HG03045 (cell line): Measurements from ENCODE around the gene RBP5.
"Not testable (repeated sequence)": the region's sequence is repeated elsewhere in the genome, so short reads cannot be mapped to it uniquely, and the experiment has no call there.

Experiments
- ATAC-seq: cut with Tn5 transposase; IDR thresholded peaks from one replicate; pipeline ENCODE4 v1.9.1; 2021; ENCODE audit warnings: mild to moderate bottlenecking, moderate library complexity; ENCODE audit not compliant: unreplicated experiment

Gene RBP5

DNA sequence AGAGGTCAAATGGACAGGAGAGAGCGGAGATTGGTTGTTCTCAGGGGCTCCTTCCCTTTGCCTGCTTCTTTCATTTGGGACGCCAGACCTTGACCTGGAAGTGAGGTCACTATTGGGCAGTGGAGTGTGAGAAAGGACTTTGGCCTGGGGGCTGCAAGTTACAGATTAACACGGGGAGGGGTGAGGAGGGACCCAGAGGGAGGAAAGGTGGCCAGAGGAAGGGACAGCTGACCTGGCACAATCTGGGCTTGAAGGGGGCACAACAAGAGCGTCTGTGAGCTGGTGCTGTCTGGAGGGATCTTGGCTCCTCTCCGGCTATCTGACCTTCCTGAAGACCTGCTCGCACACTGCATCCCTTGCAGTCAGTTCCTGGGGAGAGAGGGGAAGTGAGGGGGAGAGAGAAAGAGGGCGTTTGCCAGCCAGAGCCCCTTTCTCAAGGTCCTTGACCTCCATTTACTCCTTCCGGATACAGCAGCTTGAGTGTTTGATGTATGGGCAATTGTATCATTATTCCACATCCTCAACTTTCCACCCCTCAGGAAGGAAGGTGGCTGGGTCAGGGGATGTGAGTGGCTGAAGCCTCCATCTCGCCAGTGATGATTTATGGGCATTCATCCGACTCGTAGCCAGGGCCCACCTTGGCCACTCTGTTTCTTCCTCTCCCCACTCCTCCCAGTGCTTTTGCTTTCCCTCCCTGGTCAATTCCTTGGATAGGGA lies 4.7 kb downstream of the RBP5 start:
- ATAC-seq: no peak

DNA sequence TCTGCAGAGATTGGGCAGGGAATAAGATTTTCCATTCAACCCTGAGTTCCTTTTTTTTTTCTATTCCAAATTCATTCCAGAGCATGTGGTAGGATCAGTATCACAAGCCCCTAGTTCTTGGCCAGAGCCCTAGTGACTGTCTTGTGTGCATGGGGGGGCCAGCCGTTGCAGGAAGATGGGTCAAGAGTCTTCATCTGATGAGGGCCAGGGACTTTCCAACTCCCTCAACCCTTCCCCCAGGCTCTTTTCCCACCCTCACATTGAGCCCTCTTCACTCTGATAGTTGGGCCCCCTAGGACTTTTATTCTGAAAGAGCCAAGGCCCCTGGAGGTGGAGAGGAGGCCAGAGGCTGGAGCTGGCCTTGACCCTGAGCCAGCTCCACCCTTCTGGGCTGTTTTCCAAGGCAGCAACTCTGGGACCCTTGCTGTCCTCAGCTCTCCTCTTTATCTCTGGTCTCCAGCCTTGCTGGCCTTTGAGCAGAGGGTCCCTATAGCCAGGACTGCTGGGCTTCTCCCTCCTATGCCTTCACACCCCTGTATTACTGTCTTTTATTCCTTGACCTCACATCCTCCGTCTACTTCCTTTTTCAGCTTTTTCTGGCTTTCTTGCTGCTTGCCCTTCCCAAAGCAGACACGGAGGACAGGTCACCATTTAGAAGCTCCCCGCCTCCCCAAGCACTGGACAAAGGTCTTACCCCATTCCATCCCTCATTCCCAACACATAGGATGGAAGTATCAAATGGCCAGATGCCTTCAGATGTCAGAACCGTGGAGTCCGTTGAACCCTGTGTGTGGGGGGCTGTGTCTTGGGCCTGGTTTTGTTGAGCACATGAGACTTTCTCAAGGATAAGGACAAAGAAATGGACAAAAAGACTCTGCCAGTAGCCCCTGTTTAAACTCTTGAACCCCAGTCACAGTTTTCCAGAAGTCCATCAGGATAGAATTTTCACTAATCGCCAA lies 5.6 kb downstream of the RBP5 start:
- no peak for ATAC-seq

DNA sequence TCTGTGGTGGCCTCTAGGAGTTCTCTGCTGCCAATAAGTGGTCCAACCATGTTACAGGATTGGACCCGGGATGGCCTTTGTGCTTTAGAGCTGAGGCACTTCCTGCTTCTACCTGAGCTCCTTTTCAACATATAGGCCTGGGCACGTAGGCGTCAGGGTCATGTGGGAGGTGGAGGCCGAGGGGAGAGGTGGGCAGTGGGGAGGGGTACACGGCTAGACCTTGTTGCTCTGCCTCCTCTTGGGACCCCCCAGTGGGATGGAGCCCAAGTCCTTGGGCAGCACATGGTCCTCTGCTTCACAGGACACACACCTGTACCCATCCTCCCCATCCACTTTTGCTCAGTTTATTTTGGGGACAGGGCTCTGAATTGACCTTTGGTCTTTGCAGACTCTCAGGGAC lies 7.4 kb downstream of the RBP5 start:
- no peak for ATAC-seq

- no peak for ATAC-seq
Observed at GRCh38 chr12:7120166-7120565, 8.5 kb downstream of the RBP5 start.

- ATAC-seq: no peak
Observed at GRCh38 chr12:7118881-7119280, 9.8 kb downstream of the RBP5 start.

DNA sequence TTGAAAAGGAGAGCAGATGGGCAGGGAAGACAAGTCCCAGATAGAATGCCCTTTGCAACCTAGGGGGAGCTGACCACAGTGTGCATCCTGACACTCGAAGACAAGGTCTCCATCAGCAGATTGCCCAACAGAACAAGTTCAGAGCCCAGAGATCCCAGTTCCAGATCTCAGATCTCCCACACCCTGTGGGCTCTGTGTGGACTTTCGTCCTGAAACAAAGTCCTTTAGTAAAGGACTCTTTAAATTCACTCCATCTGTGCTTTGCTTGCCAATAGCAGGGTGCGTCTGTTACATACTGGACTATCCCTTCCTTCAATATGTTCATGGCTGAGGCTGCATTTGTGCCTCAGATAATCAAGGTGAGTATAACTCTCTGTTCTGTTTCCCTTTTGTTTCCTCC lies 11.0 kb downstream of the RBP5 start:
- ATAC-seq: no peak

DNA sequence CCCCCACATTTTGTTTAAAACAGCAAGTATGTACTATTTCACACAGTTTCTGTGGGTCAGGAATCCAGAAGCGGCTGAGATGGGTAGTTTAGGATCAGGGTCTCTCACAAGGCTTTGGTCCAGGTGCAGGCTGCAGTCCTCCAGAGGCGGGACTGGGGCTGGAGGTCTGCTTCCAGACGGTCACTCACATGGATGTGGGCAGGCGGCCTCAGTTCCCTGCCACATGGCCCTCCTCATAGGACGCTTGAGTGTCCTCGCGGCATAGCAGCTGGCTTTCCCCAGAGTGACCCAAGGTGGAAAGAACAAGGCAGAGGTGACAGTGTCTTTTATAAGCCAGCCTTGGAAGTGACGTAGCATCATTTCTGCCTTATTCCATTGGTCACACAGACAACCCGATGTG lies 11.8 kb downstream of the RBP5 start:
- ATAC-seq: no peak

DNA sequence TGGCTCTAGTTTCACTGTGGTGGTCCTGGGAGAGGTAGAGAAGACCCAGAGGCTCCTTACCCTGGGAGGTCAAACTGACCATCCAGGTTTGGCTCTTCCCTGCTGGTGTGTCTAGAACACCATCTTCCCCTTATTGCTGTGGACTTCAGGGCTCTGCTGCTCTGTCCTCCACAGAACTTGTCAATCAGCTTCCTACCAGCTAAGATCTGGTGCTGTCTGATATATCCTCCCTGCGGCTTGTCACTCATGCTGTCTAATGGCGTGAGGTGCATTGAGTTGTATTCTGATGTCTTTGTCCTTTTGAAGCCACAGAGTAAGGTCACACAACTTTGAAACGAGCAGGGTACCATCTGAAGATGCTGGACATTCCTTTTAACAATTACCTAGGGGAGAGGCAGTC lies 12.5 kb downstream of the RBP5 start:
- ATAC-seq: no peak

GRCh38 chr12:7114851-7115250 lies 13.8 kb downstream of the RBP5 start:
- no peak for ATAC-seq

DNA sequence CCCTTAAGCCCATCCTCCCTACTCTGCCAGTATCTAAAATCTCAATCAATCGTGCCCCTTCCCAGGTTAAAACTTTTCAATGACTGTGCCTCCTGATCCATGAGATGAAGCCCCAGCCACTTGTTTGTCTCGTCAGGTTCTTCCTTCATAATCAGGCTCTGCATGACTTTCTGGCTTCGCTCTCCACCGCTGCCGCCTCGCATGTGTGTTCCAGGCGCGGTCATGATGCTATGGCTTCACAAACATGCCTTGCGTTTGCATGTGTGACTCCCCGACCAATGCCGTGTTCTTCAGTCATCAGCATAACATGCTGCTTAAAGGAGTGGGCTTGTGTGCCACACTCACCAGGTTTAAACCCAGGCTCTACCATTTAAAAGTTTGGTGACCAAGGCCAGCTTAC lies 14.7 kb downstream of the RBP5 start:
- ATAC-seq: no peak

- ATAC-seq: no peak
Observed at GRCh38 chr12:7113389-7113871, 15.3 kb downstream of the RBP5 start.

DNA sequence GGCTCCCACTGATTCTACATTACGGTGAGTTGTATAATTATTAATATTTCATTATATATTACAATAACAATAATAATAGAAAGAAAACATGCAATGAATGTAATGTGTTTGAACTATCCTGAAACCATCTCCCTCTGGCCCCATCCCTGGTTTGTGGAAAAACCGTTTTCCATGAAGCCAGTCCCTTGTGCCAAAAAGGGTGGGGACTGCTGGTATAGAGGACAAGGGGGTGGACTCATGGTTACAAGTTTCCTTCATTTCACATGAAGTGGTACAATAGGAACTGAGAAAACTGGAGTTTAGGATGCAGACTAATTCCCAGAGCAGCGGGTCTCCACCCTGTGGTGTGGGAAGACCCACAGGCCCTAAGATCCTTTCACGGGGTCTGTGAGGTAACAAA lies 16.6 kb downstream of the RBP5 start:
- ATAC-seq: no peak

DNA sequence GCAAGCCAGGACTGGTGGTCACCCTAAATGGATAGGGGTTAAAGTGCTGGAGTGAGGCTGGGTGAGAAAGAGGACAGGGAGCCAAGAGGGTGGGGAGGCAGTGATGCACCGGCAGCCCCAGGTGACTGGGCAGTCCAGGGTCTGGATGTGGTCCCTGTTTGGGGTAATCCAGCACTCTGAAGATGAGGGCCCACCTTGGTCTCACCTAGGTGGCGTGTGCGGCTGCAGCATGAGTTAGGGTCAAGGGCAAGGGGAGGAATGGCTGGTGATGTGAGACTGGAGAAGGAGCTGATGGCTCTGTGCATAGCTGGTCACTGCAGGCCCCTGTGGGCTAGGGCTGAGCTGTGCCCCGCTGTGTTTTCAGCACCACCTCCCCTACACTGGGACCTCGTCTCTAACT lies 18.0 kb downstream of the RBP5 start:
- ATAC-seq: no peak

DNA sequence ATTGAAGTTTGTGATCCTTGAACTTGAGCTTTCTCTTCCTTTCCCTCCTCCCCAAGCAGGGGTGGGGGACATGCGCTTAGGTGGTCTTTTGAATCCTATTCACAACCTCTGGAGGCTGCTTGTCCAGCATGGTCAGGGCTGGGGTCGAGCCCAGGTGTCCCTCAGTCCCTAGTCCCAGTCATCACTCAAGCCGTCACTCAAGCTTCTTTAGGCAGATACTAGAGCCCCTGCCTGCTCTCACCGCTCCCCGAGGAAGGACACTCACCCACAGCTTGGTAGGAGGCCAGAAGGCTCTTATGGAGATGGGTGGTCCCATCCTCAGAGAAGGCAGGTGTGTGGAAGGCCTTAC lies 19.1 kb downstream of the RBP5 start:
- ATAC-seq: no peak

DNA sequence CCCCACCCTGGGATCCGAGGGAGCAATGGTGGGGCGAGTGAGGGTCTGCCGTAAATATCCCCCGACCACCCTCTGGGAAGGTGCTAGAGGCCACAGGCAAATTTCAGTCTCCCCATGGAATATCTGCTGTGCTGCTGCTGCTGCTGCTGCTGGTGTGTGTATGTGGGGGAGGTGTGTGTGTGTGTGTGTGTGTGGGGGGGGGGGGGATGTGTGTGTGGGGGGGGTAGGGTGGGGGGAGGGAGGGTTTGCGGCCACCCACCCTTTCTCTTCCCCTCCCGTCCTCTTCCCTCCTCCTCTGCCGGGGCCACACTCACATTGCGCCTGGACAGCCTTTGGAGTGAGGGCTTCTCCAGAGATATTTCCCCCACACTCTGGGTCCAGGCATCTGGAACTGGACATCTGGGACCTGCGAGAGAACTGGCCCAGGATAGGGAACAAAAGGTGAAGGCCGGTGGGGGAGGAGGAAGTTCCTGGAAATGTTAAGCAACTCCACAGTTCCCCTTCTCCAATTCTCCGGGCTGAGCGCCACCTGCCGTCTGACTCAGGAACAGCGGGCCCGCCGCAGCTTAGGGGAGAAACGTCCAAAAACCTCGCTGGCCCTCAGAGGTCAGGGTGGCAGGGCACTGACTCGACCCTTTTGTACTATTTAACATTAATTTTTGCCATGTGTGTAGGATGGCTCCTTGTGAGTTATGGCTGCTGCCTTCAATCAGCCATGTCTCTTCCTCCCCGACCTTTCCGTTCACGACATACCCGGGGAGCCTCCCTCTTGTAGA lies 19.7 kb downstream of the RBP5 start, which contains the start of gene C1RL:
TSS of gene C1RL (minus strand) at position 419 of the 776 bp plus-strand sequence. CDS start at position 385, 34 bp downstream.
- peak; percentile 10 for ATAC-seq

- peak; percentile 92 for ATAC-seq
Observed at GRCh38 chr12:7108003-7108795, 20.5 kb downstream of the RBP5 start.

DNA sequence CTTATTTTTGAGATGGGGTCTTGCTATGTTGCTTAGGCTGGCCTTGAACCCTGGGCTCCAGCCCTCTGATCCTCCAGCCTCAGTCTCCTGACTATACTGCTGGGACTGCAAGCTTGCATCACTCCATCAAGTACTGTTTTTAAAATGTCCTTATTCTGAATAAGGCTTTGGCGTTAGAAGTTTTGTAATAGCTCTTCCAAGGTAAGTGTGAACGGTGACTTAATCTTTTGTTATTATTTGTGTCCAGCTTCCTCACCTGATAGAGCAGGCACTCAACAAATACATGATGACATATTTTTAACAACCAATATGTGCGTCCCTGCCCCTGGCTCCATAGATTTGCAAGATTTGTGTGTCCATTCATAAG lies 21.1 kb downstream of the RBP5 start:
- ATAC-seq: no peak

GRCh38 chr12:7107181-7107580 lies 21.5 kb downstream of the RBP5 start:
- not testable (repeated sequence) for ATAC-seq

GRCh38 chr12:7106082-7106481 lies 22.6 kb downstream of the RBP5 start:
- no peak for ATAC-seq

GRCh38 chr12:7103837-7104584 lies 24.7 kb downstream of the RBP5 start:
- no peak for ATAC-seq
